HepG2 (cell line): Measurements from ENCODE around the gene LRRIQ4. TPM values are rescaled to one million over a fixed set of nuclear protein-coding genes. Genes with fewer than 3 reads are reported as not detected.

Experiments
- ATF4 ChIP-seq, 2 experiments: fragments of 450-650 bp in 1 of 2; sonication (generic) in 1 of 2; formaldehyde crosslinking; IDR thresholded peaks; 2 replicates each; pipeline versions ENCODE4 v1.5.0 to v1.8.0; 2020 to 2022; ENCODE audit warnings: mild to moderate bottlenecking in 1 of 2, missing genetic modification reagents in 1 of 2
- ELF4 ChIP-seq: sonication (generic); formaldehyde crosslinking; IDR thresholded peaks from 2 replicates; pipeline ENCODE4 v1.5.0; 2020; ENCODE audit warnings: missing genetic modification reagents, mild to moderate bottlenecking, moderate library complexity, borderline replicate concordance
- JUNB ChIP-seq: sonication (generic); formaldehyde crosslinking; IDR thresholded peaks from 2 replicates; pipeline ENCODE4 v1.8.0; 2022; ENCODE audit warnings: missing genetic modification reagents, mild to moderate bottlenecking, borderline replicate concordance
- JUND ChIP-seq: sonication (generic); formaldehyde crosslinking; IDR thresholded peaks from 2 replicates; pipeline ENCODE4 v1.8.0; 2022; ENCODE audit warnings: mild to moderate bottlenecking, missing genetic modification reagents
- KAT2B ChIP-seq: fragments of 150-350 bp; IDR thresholded peaks from 2 replicates; pipeline ENCODE4 v1.6.1; 2014; ENCODE audit warnings: low read depth, low read length, borderline replicate concordance
- KDM6A ChIP-seq: IDR thresholded peaks from 2 replicates; pipeline ENCODE4 v1.6.1; 2016; ENCODE audit warnings: low read depth
- LCORL ChIP-seq, 2 experiments: fragments of 450-650 bp in 1 of 2; sonication (generic) in 1 of 2; formaldehyde crosslinking in 1 of 2; IDR thresholded peaks; 2 replicates each; pipeline versions ENCODE4 v1.5.0 to v1.6.1; 2017 to 2020; ENCODE audit warnings: antibody characterized with exemption in 1 of 2, missing genetic modification reagents in 1 of 2
- MAFF ChIP-seq: IDR thresholded peaks from 2 replicates; pipeline ENCODE4 v1.6.1; 2011; ENCODE audit warnings: low read depth, low read length, improper control_type of control experiment
- MED1 ChIP-seq: sonication (generic); formaldehyde crosslinking; IDR thresholded peaks from 2 replicates; pipeline ENCODE4 v1.4.0; 2020; ENCODE audit warnings: missing genetic modification reagents
- NFE2 ChIP-seq: sonication (generic); formaldehyde crosslinking; IDR thresholded peaks from 2 replicates; pipeline ENCODE4 v1.4.0; 2020; ENCODE audit warnings: missing genetic modification reagents
- SMYD3 ChIP-seq: sonication (generic); formaldehyde crosslinking; IDR thresholded peaks from 2 replicates; pipeline ENCODE4 v1.8.1; 2023; ENCODE audit warnings: mild to moderate bottlenecking, missing genetic modification reagents
- ZFP90 ChIP-seq: sonication (generic); formaldehyde crosslinking; IDR thresholded peaks from 2 replicates; pipeline ENCODE4 v1.8.0; 2022; ENCODE audit warnings: missing genetic modification reagents, mild to moderate bottlenecking, inconsistent platforms, borderline replicate concordance
- ZNF354B ChIP-seq: sonication (generic); formaldehyde crosslinking; IDR thresholded peaks from 2 replicates; pipeline ENCODE4 v1.8.0; 2022; ENCODE audit warnings: mild to moderate bottlenecking, missing genetic modification reagents
- ZNF430 ChIP-seq: sonication (generic); formaldehyde crosslinking; IDR thresholded peaks from 2 replicates; pipeline ENCODE4 v1.9.0; 2021; ENCODE audit warnings: mild to moderate bottlenecking, missing genetic modification reagents
- ZNF496 ChIP-seq: sonication (generic); formaldehyde crosslinking; IDR thresholded peaks from 2 replicates; pipeline ENCODE4 v1.8.1; 2023; ENCODE audit warnings: mild to moderate bottlenecking, moderate library complexity, missing genetic modification reagents; ENCODE audit not compliant: insufficient replicate concordance
- ZNF557 ChIP-seq: sonication (generic); formaldehyde crosslinking; IDR thresholded peaks from 2 replicates; pipeline ENCODE4 v1.4.0; 2020; ENCODE audit warnings: missing genetic modification reagents
- ZNF616 ChIP-seq: sonication (generic); formaldehyde crosslinking; IDR thresholded peaks from 2 replicates; pipeline ENCODE4 v1.5.0; 2020; ENCODE audit warnings: low read depth, mild to moderate bottlenecking, missing genetic modification reagents
- ZNF703 ChIP-seq: sonication (generic); formaldehyde crosslinking; IDR thresholded peaks from 2 replicates; pipeline ENCODE4 v1.5.1; 2020; ENCODE audit warnings: missing genetic modification reagents, mild to moderate bottlenecking, moderate library complexity, borderline replicate concordance
- ZNF737 ChIP-seq: sonication (generic); formaldehyde crosslinking; IDR thresholded peaks from 2 replicates; pipeline ENCODE4 v1.5.0; 2020; ENCODE audit warnings: missing genetic modification reagents, mild to moderate bottlenecking, borderline replicate concordance
- ZNF776 ChIP-seq: sonication (generic); formaldehyde crosslinking; IDR thresholded peaks from 2 replicates; pipeline ENCODE4 v1.4.0; 2020; ENCODE audit warnings: mild to moderate bottlenecking, missing genetic modification reagents
- ZNF891 ChIP-seq: sonication (generic); formaldehyde crosslinking; IDR thresholded peaks from 2 replicates; pipeline ENCODE4 v1.5.0; 2020; ENCODE audit warnings: mild to moderate bottlenecking, missing genetic modification reagents
- polyA plus RNA-seq, 8 experiments: library from polyadenylated mRNA; depleted of rRNA in 3 of 8; stranded (reverse) in 7 of 8; unstranded in 1 of 8; fragments of >200 nt; fragmentation: Illumina TruSeq in 4 of 8; extraction: Trizol in 4 of 8; gene quantifications; 2 replicates each; pipeline versions ENCODE4 v1.2.1 to v1.2.3, GENCODE V29; 2011 to 2016; ENCODE audit warnings: low read depth in 4 of 8, missing spikeins in 1 of 8, mixed read lengths in 1 of 8; ENCODE audit not compliant: insufficient read depth in 1 of 8
- total RNA-seq, 5 experiments: library from RNA; depleted of rRNA; stranded (reverse); fragments of >200 nt; fragmentation: Illumina TruSeq; extraction: Trizol; gene quantifications; 2 replicates each; pipeline ENCODE4 v1.2.3, GENCODE V29; 2016; ENCODE audit warnings: low read depth in 1 of 5
- TF ChIP-seq, protein P1 (sequence below): sonication (generic); formaldehyde crosslinking; conservative IDR thresholded peaks from 2 replicates; pipeline ENCODE4 v1.4.0; 2020; ENCODE audit warnings: missing genetic modification reagents
- TF ChIP-seq, protein P2 (sequence below): sonication (generic); formaldehyde crosslinking; IDR thresholded peaks from 2 replicates; pipeline ENCODE4 v1.8.0; 2022; ENCODE audit warnings: missing genetic modification reagents, low read depth, mild to moderate bottlenecking, borderline replicate concordance
- TF ChIP-seq, protein P3 (sequence below): sonication (generic); formaldehyde crosslinking; IDR thresholded peaks from 2 replicates; pipeline ENCODE4 v1.5.1; 2020; ENCODE audit warnings: mild to moderate bottlenecking, moderate library complexity, missing genetic modification reagents

Gene LRRIQ4
- total and polyA plus RNA-seq, 2 of the 13 experiments (the other 11 are each of a cell fraction or from before 2014, with no cell fraction given): not detected

DNA sequence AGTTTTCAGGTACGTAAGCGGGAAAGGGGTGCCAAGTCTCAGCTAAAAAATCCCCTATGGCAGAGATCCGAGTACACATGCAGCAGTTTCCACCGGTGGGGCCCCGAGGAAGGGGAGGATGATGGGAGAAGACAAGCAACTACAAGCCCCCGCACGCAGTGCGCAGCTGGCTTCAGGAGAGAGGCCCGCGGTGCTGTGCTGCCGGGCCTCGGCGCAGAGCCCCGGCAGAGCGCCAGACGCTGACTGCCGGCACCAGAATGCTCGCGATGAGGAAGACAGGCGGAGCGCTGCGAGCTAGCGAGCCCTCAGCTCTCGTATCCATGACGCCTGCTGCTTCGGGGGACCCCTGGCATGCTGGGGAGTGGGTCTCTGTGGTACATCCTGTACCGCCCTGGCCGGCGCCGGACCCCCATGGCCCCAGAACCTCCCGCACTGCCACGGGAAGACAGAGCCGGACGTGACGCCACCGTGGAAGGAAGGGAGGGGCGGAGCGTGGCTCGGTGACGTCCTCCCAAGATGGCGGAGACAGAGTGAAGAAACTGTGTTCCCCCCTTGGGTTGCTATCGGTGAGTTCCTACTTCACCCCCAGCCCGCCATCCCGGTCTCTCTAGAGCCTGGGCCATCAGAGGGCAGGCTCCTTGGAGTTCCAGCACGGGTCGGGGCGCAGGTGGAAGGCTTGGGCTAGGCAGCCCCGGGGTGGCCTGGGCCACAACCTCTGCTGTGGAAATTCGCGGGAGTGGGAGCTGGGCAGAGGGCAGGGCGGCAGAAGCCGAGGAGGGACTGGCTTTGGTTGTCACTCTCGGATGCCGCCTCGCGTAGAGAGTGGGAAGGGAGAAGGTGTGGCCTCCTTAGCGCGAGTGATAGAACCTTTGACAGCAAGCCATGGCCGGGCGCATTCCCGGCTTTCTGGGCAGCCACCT is 39.5 kb upstream of the LRRIQ4 start, which contains the start of gene MYNN (continued):
- TF ChIP-seq, protein P1, sequence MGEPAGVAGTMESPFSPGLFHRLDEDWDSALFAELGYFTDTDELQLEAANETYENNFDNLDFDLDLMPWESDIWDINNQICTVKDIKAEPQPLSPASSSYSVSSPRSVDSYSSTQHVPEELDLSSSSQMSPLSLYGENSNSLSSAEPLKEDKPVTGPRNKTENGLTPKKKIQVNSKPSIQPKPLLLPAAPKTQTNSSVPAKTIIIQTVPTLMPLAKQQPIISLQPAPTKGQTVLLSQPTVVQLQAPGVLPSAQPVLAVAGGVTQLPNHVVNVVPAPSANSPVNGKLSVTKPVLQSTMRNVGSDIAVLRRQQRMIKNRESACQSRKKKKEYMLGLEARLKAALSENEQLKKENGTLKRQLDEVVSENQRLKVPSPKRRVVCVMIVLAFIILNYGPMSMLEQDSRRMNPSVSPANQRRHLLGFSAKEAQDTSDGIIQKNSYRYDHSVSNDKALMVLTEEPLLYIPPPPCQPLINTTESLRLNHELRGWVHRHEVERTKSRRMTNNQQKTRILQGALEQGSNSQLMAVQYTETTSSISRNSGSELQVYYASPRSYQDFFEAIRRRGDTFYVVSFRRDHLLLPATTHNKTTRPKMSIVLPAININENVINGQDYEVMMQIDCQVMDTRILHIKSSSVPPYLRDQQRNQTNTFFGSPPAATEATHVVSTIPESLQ (CRISPR knock-in tag): 0 out of 2 replicates have a peak, but pooled peaks have one; percentile 17
- TF ChIP-seq ZNF354B (CRISPR knock-in tag) (no peak), ZNF737 (CRISPR knock-in tag) (no peak), NFE2 (CRISPR knock-in tag) (no peak), ATF4 (CRISPR knock-in tag; IDR thresholded peaks at IDR 0.05) (no peak; a peak in 1 of 4 replicates), ZNF496 (no peak), MAFF (no peak), KDM6A (CRISPR knock-in tag) (no peak), JUNB (CRISPR knock-in tag) (no peak), ZFP90 (CRISPR knock-in tag) (peak; percentile 82), ZNF430 (CRISPR knock-in tag) (peak; percentile 86; the same call in 1 of the 2 replicates), ELF4 (CRISPR knock-in tag) (no peak; the same call in 1 of the 2 replicates), KAT2B (no peak), ZNF616 (no peak), ZNF891 (CRISPR knock-in tag) (peak; percentile 75; the same call in 1 of the 2 replicates), ZNF557 (peak; percentile 78; the same call in 1 of the 2 replicates), ZNF703 (CRISPR knock-in tag) (no peak), LCORL (IDR thresholded peaks at IDR 0.05) (no peak), LCORL (CRISPR knock-in tag; IDR thresholded peaks at IDR 0.05) (peak; percentile 49; the same call in 1 of the 2 replicates), JUND (CRISPR knock-in tag) (peak; percentile 72; the same call in 1 of the 2 replicates), MED1 (CRISPR knock-in tag) (peak; percentile 77), ZNF776 (CRISPR knock-in tag) (peak; percentile 97), SMYD3 (CRISPR knock-in tag) (no peak)
- TF ChIP-seq, protein P2, sequence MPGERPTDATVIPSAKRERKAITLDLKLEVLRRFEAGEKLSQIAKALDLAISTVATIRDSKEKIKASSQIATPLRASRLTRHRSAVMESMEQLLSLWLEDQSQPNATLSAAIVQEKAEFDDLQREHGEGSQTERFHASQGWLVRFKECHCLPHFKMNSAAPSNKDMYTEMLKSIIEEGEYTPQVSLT: no peak
- TF ChIP-seq, protein P3, sequence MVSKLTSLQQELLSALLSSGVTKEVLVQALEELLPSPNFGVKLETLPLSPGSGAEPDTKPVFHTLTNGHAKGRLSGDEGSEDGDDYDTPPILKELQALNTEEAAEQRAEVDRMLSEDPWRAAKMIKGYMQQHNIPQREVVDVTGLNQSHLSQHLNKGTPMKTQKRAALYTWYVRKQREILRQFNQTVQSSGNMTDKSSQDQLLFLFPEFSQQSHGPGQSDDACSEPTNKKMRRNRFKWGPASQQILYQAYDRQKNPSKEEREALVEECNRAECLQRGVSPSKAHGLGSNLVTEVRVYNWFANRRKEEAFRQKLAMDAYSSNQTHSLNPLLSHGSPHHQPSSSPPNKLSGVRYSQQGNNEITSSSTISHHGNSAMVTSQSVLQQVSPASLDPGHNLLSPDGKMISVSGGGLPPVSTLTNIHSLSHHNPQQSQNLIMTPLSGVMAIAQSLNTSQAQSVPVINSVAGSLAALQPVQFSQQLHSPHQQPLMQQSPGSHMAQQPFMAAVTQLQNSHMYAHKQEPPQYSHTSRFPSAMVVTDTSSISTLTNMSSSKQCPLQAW (CRISPR knock-in tag): peak; percentile 20; the same call in 1 of the 2 replicates
